Measurements from ENCODE around the gene TOX3.

GRCh38 chr16:52499060-52499440 lies 47.9 kb downstream of the TOX3 start:
- TF ChIP-seq TCF12 (IDR thresholded peaks at IDR 0.05) (no peak), YY1 (IDR thresholded peaks at IDR 0.05; ENCODE audit: low read depth) (no peak), SIN3A (IDR thresholded peaks at IDR 0.05; ENCODE audit: borderline replicate concordance, low read depth, low read length) (no peak), CHD2 (IDR thresholded peaks at IDR 0.05; ENCODE audit: low read length, partially characterized antibody) (no peak), CTCF (IDR thresholded peaks at IDR 0.05) (no peak), POLR2AphosphoS5 (IDR thresholded peaks at IDR 0.05; ENCODE audit: low read depth, low read length) (no peak), RCOR1 (IDR thresholded peaks at IDR 0.05; ENCODE audit: low read length) (no peak), NFIC (IDR thresholded peaks at IDR 0.05; ENCODE audit: borderline replicate concordance) (no peak), RFX5 (IDR thresholded peaks at IDR 0.05; ENCODE audit: low read length) (no peak), TAF1 (IDR thresholded peaks at IDR 0.05; ENCODE audit: borderline replicate concordance, low read depth, low read length) (no peak), RAD21 (IDR thresholded peaks at IDR 0.05; ENCODE audit: low read length) (no peak), MXI1 (IDR thresholded peaks at IDR 0.05; ENCODE audit: low read depth, low read length) (no peak)
